Adipocyte (in vitro differentiated cells): ENCODE measurements around the gene CYB561.

ENCODE experiments used
- DNase-seq: peaks from one replicate; pipeline ENCODE4 v3.0.0-alpha.2; 2015; ENCODE audit warnings: low read depth
- H3K27me3 ChIP-seq: replicated peaks from 2 replicates; pipeline ENCODE4 v1.7.0; 2013; ENCODE audit warnings: mild to moderate bottlenecking, low read length, moderate library complexity; ENCODE audit not compliant: control insufficient read depth, insufficient read depth
- H3K36me3 ChIP-seq: 2 replicates; pipeline ENCODE4 v1.7.0; 2013; ENCODE audit warnings: low read length, mild to moderate bottlenecking, moderate library complexity; ENCODE audit not compliant: control insufficient read depth, insufficient read depth, severe bottlenecking
- H3K4me1 ChIP-seq: 2 replicates; pipeline ENCODE4 v1.7.0; 2013; ENCODE audit warnings: mild to moderate bottlenecking, low read length, moderate library complexity; ENCODE audit not compliant: control insufficient read depth, insufficient read depth
- H3K4me3 ChIP-seq: 2 replicates; pipeline ENCODE4 v1.7.0; 2013; ENCODE audit warnings: mild to moderate bottlenecking, low read length, moderate library complexity
- H3K9ac ChIP-seq: 2 replicates; pipeline ENCODE4 v1.7.0; 2013; ENCODE audit warnings: mild to moderate bottlenecking, low read length, moderate library complexity
- H3K9me3 ChIP-seq: 2 replicates; pipeline ENCODE4 v1.7.0; 2013; ENCODE audit warnings: mild to moderate bottlenecking, low read length, moderate library complexity; ENCODE audit not compliant: control insufficient read depth

The CYB561 gene

GRCh38 chr17:63445571-63445953, 544 bp downstream of the CYB561 start:
- peak; percentile 52 for DNase-seq

GRCh38 chr17:63445065-63445464, 1.0 kb downstream of the CYB561 start:
- H3K9me3 ChIP-seq, result no peaks in the 10 kb centered on the region
- no peaks in the 10 kb centered on the region for H3K36me3 ChIP-seq
- peaks cover 24% of the 10 kb centered on the region for H3K4me1 ChIP-seq
- H3K9ac ChIP-seq, result peak overlapping the region; percentile 83
- no peak for DNase-seq
- H3K27me3 ChIP-seq, result no peaks in the 10 kb centered on the region
- H3K4me3 ChIP-seq, result peak overlapping the region; percentile 79

More at GRCh38 chr17:63445571-63445953, 544 bp downstream of the CYB561 start:
- Histone ChIP-seq H3K4me1 (peaks cover 20% of the 10 kb centered on the region), H3K36me3 (no peaks in the 10 kb centered on the region), H3K9ac (peak overlapping the region; percentile 83), H3K27me3 (no peaks in the 10 kb centered on the region), H3K9me3 (no peaks in the 10 kb centered on the region), H3K4me3 (peak overlapping the region; percentile 79)

GRCh38 chr17:63444457-63444856, 1.6 kb downstream of the CYB561 start:
- no peaks in the 10 kb centered on the region for H3K27me3 ChIP-seq
- peaks cover 29% of the 10 kb centered on the region for H3K4me1 ChIP-seq
- no peaks in the 10 kb centered on the region for H3K9me3 ChIP-seq
- H3K4me3 ChIP-seq, result no peak overlapping the region
- no peak for DNase-seq
- no peaks in the 10 kb centered on the region for H3K36me3 ChIP-seq
- no peak overlapping the region for H3K9ac ChIP-seq

- Histone ChIP-seq H3K9me3 (no peaks in the 10 kb centered on the region), H3K4me1 (peaks cover 32% of the 10 kb centered on the region), H3K36me3 (no peaks in the 10 kb centered on the region), H3K9ac (no peak overlapping the region), H3K4me3 (no peak overlapping the region), H3K27me3 (no peaks in the 10 kb centered on the region)
- DNase-seq, result no peak
Observed at GRCh38 chr17:63443053-63443452, 3.1 kb downstream of the CYB561 start.

- Histone ChIP-seq H3K4me3 (no peak overlapping the region), H3K36me3 (no peaks in the 10 kb centered on the region), H3K27me3 (no peaks in the 10 kb centered on the region), H3K4me1 (peaks cover 27% of the 10 kb centered on the region), H3K9me3 (no peaks in the 10 kb centered on the region), H3K9ac (no peak overlapping the region)
- DNase-seq, result no peak
Observed at GRCh38 chr17:63442549-63443035, 3.5 kb downstream of the CYB561 start.

GRCh38 chr17:63442074-63442473, 4.0 kb downstream of the CYB561 start:
- H3K36me3 ChIP-seq, result no peaks in the 10 kb centered on the region
- no peaks in the 10 kb centered on the region for H3K9me3 ChIP-seq
- H3K27me3 ChIP-seq, result no peaks in the 10 kb centered on the region
- H3K9ac ChIP-seq, result no peak overlapping the region
- peaks cover 26% of the 10 kb centered on the region for H3K4me1 ChIP-seq
- no peak for DNase-seq
- H3K4me3 ChIP-seq, result no peak overlapping the region

GRCh38 chr17:63441654-63442053, 4.5 kb downstream of the CYB561 start:
- Histone ChIP-seq H3K9me3 (no peaks in the 10 kb centered on the region), H3K36me3 (no peaks in the 10 kb centered on the region), H3K9ac (no peak overlapping the region), H3K4me3 (no peak overlapping the region), H3K4me1 (peaks cover 27% of the 10 kb centered on the region), H3K27me3 (no peaks in the 10 kb centered on the region)
- no peak for DNase-seq

GRCh38 chr17:63440770-63441335, 5.3 kb downstream of the CYB561 start:
- Histone ChIP-seq H3K9ac (peak overlapping the region; percentile 66), H3K27me3 (no peaks in the 10 kb centered on the region), H3K9me3 (no peaks in the 10 kb centered on the region), H3K36me3 (no peaks in the 10 kb centered on the region), H3K4me3 (no peak overlapping the region), H3K4me1 (peaks cover 35% of the 10 kb centered on the region)
- no peak for DNase-seq

- peak overlapping the region; percentile 53 for H3K4me3 ChIP-seq
- H3K27me3 ChIP-seq, result no peaks in the 10 kb centered on the region
- H3K9me3 ChIP-seq, result no peaks in the 10 kb centered on the region
- H3K9ac ChIP-seq, result peak overlapping the region; percentile 66
- peaks cover 35% of the 10 kb centered on the region for H3K4me1 ChIP-seq
- DNase-seq, result no peak
- H3K36me3 ChIP-seq, result no peaks in the 10 kb centered on the region
Observed at GRCh38 chr17:63440127-63440769, 5.9 kb downstream of the CYB561 start.

GRCh38 chr17:63439687-63440086, 6.4 kb downstream of the CYB561 start:
- peak overlapping the region; percentile 66 for H3K9ac ChIP-seq
- no peaks in the 10 kb centered on the region for H3K36me3 ChIP-seq
- peak; percentile 18 for DNase-seq
- H3K4me1 ChIP-seq, result peaks cover 38% of the 10 kb centered on the region
- no peaks in the 10 kb centered on the region for H3K27me3 ChIP-seq
- H3K4me3 ChIP-seq, result peak overlapping the region; percentile 53
- no peaks in the 10 kb centered on the region for H3K9me3 ChIP-seq

- peak overlapping the region; percentile 57 for H3K9ac ChIP-seq
- H3K4me1 ChIP-seq, result peaks cover 51% of the 10 kb centered on the region
- H3K9me3 ChIP-seq, result no peaks in the 10 kb centered on the region
- H3K27me3 ChIP-seq, result no peaks in the 10 kb centered on the region
- no peak for DNase-seq
- no peak overlapping the region for H3K4me3 ChIP-seq
- no peaks in the 10 kb centered on the region for H3K36me3 ChIP-seq
Observed at GRCh38 chr17:63438092-63439051, 7.7 kb downstream of the CYB561 start.
